Panc1 (cell line): ENCODE results near the gene KDM5C. TPM values are rescaled to one million over a fixed set of nuclear protein-coding genes. Genes with fewer than 3 reads are reported as not detected.

ENCODE experiments used
- ATAC-seq: fragments of 200-7000 bp; cut with Tn5 transposase; 2 replicates; pipeline ENCODE4 v1.9.1; 2020; ENCODE audit warnings: mild to moderate bottlenecking, moderate library complexity
- BruUV-seq: library from RNA; stranded (reverse); fragments of 400-500 nt; replicated peaks from 2 replicates; lab custom pipeline; 2021; lab: Mats Ljungman, UMichigan
- CTCF ChIA-PET: fragments of 300-600 bp; sonication (Branson Sonifier 250); formaldehyde crosslinking; loops from one replicate; lab custom pipeline; 2022; ENCODE audit warnings: antibody characterized with exemption; lab: Charles Lee
- POLR2A ChIA-PET: fragments of 300-600 bp; sonication (Branson Sonifier 250); formaldehyde crosslinking; loops from one replicate; lab custom pipeline; 2022; ENCODE audit warnings: antibody characterized with exemption; lab: Charles Lee
- DNase-seq: peaks from one replicate; pipeline ENCODE4 v3.0.0-alpha.2; 2010; ENCODE audit warnings: low read depth, low spot score
- H3K27ac ChIP-seq: 2 replicates; pipeline ENCODE4 v1.5.1; 2011; ENCODE audit warnings: mild to moderate bottlenecking, low read length, inconsistent platforms
- H3K27me3 ChIP-seq: fragments of 200-500 bp; sonication (Bioruptor generic); 2 replicates; pipeline ENCODE4 v1.6.0; 2014; ENCODE audit warnings: low read length, inconsistent platforms; ENCODE audit not compliant: control insufficient read depth, insufficient read depth
- H3K36me3 ChIP-seq: fragments of 200-500 bp; sonication (Bioruptor generic); 2 replicates; pipeline ENCODE4 v1.5.1; 2014; ENCODE audit warnings: inconsistent platforms, mild to moderate bottlenecking, low read length, moderate library complexity; ENCODE audit not compliant: control insufficient read depth, insufficient read depth
- H3K4me1 ChIP-seq: 2 replicates; pipeline ENCODE4 v1.5.1; 2011; ENCODE audit warnings: inconsistent platforms, mild to moderate bottlenecking, low read length, moderate library complexity; ENCODE audit not compliant: control insufficient read depth, insufficient read depth
- H3K4me3 ChIP-seq, 2 experiments: 2 replicates each; pipeline ENCODE4 v1.5.1; 2011 to 2012; ENCODE audit warnings: low read depth in 2 of 2, low read length in 2 of 2, mild to moderate bottlenecking in 2 of 2, inconsistent platforms in 1 of 2, moderate library complexity in 1 of 2
- H3K9me3 ChIP-seq: fragments of 200-500 bp; sonication (Bioruptor generic); 2 replicates; pipeline ENCODE4 v1.5.1; 2014; ENCODE audit warnings: low read depth, mild to moderate bottlenecking, inconsistent platforms, low read length, moderate library complexity; ENCODE audit not compliant: control insufficient read depth, insufficient read depth
- CTCF ChIP-seq: fragments of 450-650 bp; IDR thresholded peaks from 2 replicates; pipeline ENCODE4 v1.5.1; 2017; ENCODE audit warnings: mild to moderate bottlenecking
- POLR2AphosphoS5 ChIP-seq: IDR thresholded peaks from 2 replicates; pipeline ENCODE4 v1.6.1; 2012; ENCODE audit warnings: mild to moderate bottlenecking, low read depth, low read length, moderate library complexity
- SIN3A ChIP-seq: IDR thresholded peaks from 2 replicates; pipeline ENCODE4 v1.6.1; 2012; ENCODE audit warnings: low read depth, mild to moderate bottlenecking, low read length, moderate library complexity, borderline replicate concordance; ENCODE audit not compliant: insufficient read depth
- TCF7L2 ChIP-seq: IDR thresholded peaks from 2 replicates; pipeline ENCODE4 v1.6.1; 2011; ENCODE audit warnings: mild to moderate bottlenecking, low read depth, low read length, inconsistent platforms
- in situ Hi-C: cut with HindIII; loops from 2 replicates; pipeline ENCODE4 v1.10.0; 2016; ENCODE audit warnings: low sequenced_read_pairs, low pct_unique_long_range_greater_than_20kb
- intact Hi-C: fragments of 100-400 bp; cut with micrococcal nuclease; formaldehyde crosslinking; loops from one replicate; pipeline ENCODE4 v1.10.0; 2022; ENCODE audit not compliant: unreplicated experiment
- total RNA-seq: library from RNA; stranded (reverse); gene quantifications from one replicate; pipeline ENCODE4 v1.2.1, GENCODE V29; 2021; ENCODE audit not compliant: unreplicated experiment
- TF ChIP-seq, protein P1 (sequence below), 2 experiments: IDR thresholded peaks; 2 replicates each; pipeline ENCODE4 v1.6.1; 2011 to 2012; ENCODE audit warnings: low read depth in 2 of 2, control low read depth in 1 of 2, low read length in 1 of 2, mild to moderate bottlenecking in 1 of 2, moderate library complexity in 1 of 2; ENCODE audit not compliant: insufficient read depth in 1 of 2

Gene KDM5C
- total RNA-seq, 1 experiment from 2014 or later = 104 TPM

GRCh38 chrX:53260836-53261235 lies 35.8 kb upstream of the KDM5C start:
- ATAC-seq (no peak), DNase-seq (no peak)
- CTCF ChIA-PET = interaction anchor here (0.7 kb wide), 1 partner anchor 22 kb away, joined by 3 read pairs; no protein-coding TSS in a partner anchor
- H3K4me1 ChIP-seq = peaks cover 6% of the 10 kb centered on the region
- no peak overlapping the region for H3K4me3 ChIP-seq
- H3K9me3 ChIP-seq = no peaks in the 10 kb centered on the region
- BruUV-seq = no TSS peak
- no peak overlapping the region for H3K27ac ChIP-seq
- no peaks in the 10 kb centered on the region for H3K27me3 ChIP-seq
- in situ Hi-C loops = no loop called here
- no peaks in the 10 kb centered on the region for H3K36me3 ChIP-seq
- TF ChIP-seq CTCF = no peak
- no peak for TF ChIP-seq SIN3A
- TF ChIP-seq, protein P1, sequence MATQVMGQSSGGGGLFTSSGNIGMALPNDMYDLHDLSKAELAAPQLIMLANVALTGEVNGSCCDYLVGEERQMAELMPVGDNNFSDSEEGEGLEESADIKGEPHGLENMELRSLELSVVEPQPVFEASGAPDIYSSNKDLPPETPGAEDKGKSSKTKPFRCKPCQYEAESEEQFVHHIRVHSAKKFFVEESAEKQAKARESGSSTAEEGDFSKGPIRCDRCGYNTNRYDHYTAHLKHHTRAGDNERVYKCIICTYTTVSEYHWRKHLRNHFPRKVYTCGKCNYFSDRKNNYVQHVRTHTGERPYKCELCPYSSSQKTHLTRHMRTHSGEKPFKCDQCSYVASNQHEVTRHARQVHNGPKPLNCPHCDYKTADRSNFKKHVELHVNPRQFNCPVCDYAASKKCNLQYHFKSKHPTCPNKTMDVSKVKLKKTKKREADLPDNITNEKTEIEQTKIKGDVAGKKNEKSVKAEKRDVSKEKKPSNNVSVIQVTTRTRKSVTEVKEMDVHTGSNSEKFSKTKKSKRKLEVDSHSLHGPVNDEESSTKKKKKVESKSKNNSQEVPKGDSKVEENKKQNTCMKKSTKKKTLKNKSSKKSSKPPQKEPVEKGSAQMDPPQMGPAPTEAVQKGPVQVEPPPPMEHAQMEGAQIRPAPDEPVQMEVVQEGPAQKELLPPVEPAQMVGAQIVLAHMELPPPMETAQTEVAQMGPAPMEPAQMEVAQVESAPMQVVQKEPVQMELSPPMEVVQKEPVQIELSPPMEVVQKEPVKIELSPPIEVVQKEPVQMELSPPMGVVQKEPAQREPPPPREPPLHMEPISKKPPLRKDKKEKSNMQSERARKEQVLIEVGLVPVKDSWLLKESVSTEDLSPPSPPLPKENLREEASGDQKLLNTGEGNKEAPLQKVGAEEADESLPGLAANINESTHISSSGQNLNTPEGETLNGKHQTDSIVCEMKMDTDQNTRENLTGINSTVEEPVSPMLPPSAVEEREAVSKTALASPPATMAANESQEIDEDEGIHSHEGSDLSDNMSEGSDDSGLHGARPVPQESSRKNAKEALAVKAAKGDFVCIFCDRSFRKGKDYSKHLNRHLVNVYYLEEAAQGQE (IDR thresholded peaks at IDR 0.05; ENCODE audit: insufficient read depth in 1 of 2, low read depth in 2 of 2, low read length in 1 of 2) = no peak
- TF ChIP-seq TCF7L2 = no peak
- TF ChIP-seq POLR2AphosphoS5 = no peak
- intact Hi-C loops = no loop called here
- POLR2A ChIA-PET = no interaction called here

DNA sequence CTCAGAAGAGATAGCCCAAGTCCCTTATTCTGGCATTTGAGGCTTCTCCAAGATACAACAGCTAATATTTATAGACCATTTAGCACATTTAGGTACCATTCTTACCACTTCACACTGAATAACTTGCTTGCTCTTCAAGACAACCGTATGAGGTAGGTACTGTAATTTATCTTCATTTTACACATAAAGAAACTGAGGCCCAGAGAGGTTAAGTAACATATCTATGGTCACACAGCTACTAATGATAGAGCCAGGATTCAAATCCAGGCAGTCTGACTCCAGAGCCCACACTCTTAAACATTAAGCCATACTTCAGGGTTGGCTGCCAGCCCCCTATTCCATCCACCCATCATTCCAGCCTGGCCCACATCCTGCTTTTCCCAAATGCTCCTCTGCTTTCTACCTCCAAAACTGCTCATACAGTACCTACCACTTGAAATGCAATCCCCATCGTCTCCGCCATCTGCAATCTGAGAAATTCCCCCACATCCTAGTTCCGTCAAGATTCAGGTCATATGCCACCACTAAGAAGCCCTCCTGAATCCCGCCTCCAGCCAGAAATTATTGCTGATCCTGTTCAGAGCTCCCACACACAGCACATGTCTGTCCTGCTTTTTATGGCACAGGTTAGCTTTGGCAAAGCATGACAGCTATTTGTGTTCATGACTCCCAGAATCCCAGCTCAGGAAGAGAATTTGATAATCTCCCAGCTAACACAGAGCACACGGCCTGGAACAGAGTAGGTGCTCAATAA lies 32.8 kb upstream of the KDM5C start:
- H3K36me3 ChIP-seq = no peaks in the 10 kb centered on the region
- BruUV-seq = TSS peak; percentile 50
- no peak overlapping the region for H3K27ac ChIP-seq
- DNase-seq (no peak), ATAC-seq (no peak)
- no peak for TF ChIP-seq SIN3A
- no peak for TF ChIP-seq CTCF
- TF ChIP-seq POLR2AphosphoS5 = no peak
- TF ChIP-seq, protein P1 (IDR thresholded peaks at IDR 0.05; ENCODE audit: insufficient read depth in 1 of 2, low read depth in 2 of 2, low read length in 1 of 2) = no peak
- no peak for TF ChIP-seq TCF7L2
- H3K9me3 ChIP-seq = no peaks in the 10 kb centered on the region
- H3K4me3 ChIP-seq = no peak overlapping the region
- in situ Hi-C loops (no loop called here), intact Hi-C loops (no loop called here)
- POLR2A ChIA-PET = no interaction called here
- CTCF ChIA-PET = no interaction called here
- H3K27me3 ChIP-seq = no peaks in the 10 kb centered on the region
- no peaks in the 10 kb centered on the region for H3K4me1 ChIP-seq
